Hematopoietic multipotent progenitor cell treated with erythropoietin and hydrocortisone succinate and interleukin-3 and kit ligand, for 4 days (in vitro differentiated cells): ENCODE data around the gene PRM1.
"Not testable (repeated sequence)": the region's sequence is repeated elsewhere in the genome, so short reads cannot be mapped to it uniquely, and the experiment has no call there.

Experiments used
- DNase-seq: peaks from one replicate; pipeline ENCODE4 v3.0.0-alpha.2; 2015

The PRM1 gene

GRCh38 chr16:11296706-11297491 is 15.8 kb upstream of the PRM1 start:
- peak; percentile 46 for DNase-seq

- DNase-seq, result no peak
These were observed 15.2 kb upstream of the PRM1 start for GRCh38 chr16:11296351-11296705.

- no peak for DNase-seq
These were observed 14.5 kb upstream of the PRM1 start for GRCh38 chr16:11295672-11296071.

- no peak for DNase-seq
These were observed 11.1 kb upstream of the PRM1 start for GRCh38 chr16:11292076-11292748.

- DNase-seq, result no peak
These were observed 10.1 kb upstream of the PRM1 start for GRCh38 chr16:11291091-11291703.

GRCh38 chr16:11290102-11290893 is 9.2 kb upstream of the PRM1 start:
- DNase-seq, result no peak

- not testable (repeated sequence) for DNase-seq
These were observed 8.6 kb upstream of the PRM1 start for GRCh38 chr16:11289696-11290095.

- DNase-seq, result no peak
These were observed 8.1 kb upstream of the PRM1 start for GRCh38 chr16:11289202-11289601.

- DNase-seq, result no peak
These were observed 4.7 kb upstream of the PRM1 start for GRCh38 chr16:11285842-11286241.

- DNase-seq, result no peak
These were observed 2.7 kb upstream of the PRM1 start for GRCh38 chr16:11283820-11284248.

GRCh38 chr16:11278681-11279628 is 2.2 kb downstream of the PRM1 start:
- peak; percentile 51 for DNase-seq

GRCh38 chr16:11277607-11278337 is 3.4 kb downstream of the PRM1 start:
- DNase-seq, result no peak

- no peak for DNase-seq
These were observed 4.1 kb downstream of the PRM1 start for GRCh38 chr16:11276896-11277593.

- no peak for DNase-seq
These were observed 4.8 kb downstream of the PRM1 start, which contains the start of gene PRM2 for GRCh38 chr16:11276143-11276895. TSS of gene PRM2 (minus strand) at chr16:11276480. CDS start at chr16:11276370, 110 bp downstream.

GRCh38 chr16:11274964-11275363 is 6.2 kb downstream of the PRM1 start:
- DNase-seq, result no peak

GRCh38 chr16:11273721-11274324 is 7.3 kb downstream of the PRM1 start:
- DNase-seq, result no peak

- no peak for DNase-seq
These were observed 8.0 kb downstream of the PRM1 start, which contains the start of gene PRM3 for GRCh38 chr16:11272921-11273720. TSS of gene PRM3 (minus strand) at chr16:11273629. CDS start at chr16:11273595, 34 bp downstream.

- no peak for DNase-seq
These were observed 8.6 kb downstream of the PRM1 start for GRCh38 chr16:11272484-11272883.
